Erythroblast (primary cell): ENCODE data around the gene EPN1.
A peak's percentile ranks its signal among the peaks of the same experiment; 100 is the strongest.
"Not testable (repeated sequence)": the region's sequence is repeated elsewhere in the genome, so short reads cannot be mapped to it uniquely, and the experiment has no call there.

Source experiments
- DNase-seq, 2 experiments: peaks; one replicate each; lab custom pipeline; 2025; lab: John Stamatoyannopoulos, UW
- GATA1 ChIP-seq: IDR thresholded peaks from 2 replicates; pipeline ENCODE4 v1.6.1; 2011; ENCODE audit warnings: low read depth, mild to moderate bottlenecking, control low read depth, low read length, moderate library complexity
- POLR2A ChIP-seq: IDR thresholded peaks from 2 replicates; pipeline ENCODE4 v1.6.1; 2011; ENCODE audit warnings: mild to moderate bottlenecking, low read length

The EPN1 gene

DNA sequence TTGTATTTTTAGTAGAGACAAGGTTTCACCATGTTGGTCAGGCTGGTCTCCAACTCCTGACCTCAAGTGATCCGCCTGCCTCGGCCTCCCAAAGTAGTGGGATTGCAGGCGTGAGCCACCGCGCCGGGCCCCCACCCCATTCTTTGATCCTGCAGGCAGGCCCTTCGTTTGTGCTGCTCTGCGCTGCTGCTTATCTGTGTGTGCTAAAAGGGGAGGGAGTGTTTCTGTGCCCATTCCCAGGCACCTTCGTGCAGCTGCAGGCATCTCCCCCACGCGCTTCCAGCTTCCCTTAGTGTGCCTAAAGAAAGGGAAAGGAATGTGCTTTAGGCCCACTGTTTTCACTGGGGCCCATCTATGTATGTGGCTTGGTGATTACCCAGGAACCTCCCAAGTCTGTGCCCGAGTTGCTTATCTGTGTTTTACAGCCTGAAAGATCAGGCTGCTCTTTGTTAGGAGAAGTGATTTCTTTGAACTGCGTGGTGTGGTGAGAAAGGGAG lies 27.2 kb downstream of the EPN1 start:
- no peak for TF ChIP-seq POLR2A
- TF ChIP-seq GATA1: peak; percentile 44
- peak; percentile 71 to 86 for DNase-seq

DNA sequence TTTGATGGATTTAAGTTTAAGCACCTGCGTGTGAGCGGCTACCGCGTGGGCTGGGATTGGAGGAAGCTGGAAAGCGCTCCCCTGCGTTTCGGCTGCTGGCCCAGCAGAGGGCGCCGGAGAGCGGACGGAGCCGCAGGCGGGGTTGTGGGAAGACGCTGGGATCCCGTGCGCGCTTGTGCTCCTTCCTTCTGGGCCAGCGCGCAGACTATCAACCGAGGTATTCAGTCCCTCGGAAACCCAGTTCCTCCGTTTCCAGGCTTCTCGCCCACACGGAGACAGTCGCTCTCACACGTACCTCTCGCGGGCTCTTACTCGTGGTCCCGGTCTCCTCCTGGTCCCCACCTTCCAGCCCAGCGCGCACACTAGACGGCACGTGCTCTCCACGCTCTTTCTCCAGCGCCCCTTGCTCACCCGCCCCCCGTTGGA lies 28.8 kb downstream of the EPN1 start:
- TF ChIP-seq POLR2A (no peak), GATA1 (no peak)
- DNase-seq: peak; percentile 45 to 64

DNA sequence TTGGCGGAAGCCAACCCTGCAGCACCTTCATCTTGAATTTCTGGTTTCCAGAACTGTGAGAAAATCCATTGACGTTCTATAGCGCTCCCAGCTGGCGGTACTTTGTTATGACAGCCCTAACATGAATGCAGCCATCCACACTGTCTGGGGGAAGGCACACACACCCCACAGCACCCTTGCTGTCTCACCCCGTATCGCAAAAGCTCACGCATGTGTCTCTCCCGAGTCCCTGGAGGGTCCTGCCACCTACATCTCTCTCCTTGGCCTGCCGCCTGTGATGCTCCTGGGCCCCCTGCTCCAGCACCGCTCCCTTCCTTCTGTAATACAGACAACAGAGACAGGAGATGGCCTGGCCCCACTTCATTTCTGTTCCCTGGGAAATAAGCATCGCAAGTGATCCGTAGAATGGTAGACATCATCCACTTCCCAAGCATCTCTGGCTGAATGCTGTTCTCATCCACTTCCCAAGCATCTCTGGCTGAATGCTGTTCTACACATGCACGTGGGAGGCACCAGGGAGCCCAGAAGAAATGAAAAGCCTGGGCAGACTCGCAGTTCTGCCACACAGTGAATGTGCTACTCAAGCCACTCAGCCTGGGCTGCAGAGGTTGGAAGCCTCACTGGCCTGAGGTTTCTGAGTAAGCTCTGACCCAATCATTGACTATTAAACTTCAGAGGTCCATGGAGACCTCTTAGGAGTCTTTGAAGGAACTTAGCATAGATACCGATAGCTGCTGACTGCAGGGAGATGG lies 29.6 kb downstream of the EPN1 start:
- TF ChIP-seq GATA1: no peak
- TF ChIP-seq POLR2A: no peak
- DNase-seq: peak; percentile 28 to 44

DNA sequence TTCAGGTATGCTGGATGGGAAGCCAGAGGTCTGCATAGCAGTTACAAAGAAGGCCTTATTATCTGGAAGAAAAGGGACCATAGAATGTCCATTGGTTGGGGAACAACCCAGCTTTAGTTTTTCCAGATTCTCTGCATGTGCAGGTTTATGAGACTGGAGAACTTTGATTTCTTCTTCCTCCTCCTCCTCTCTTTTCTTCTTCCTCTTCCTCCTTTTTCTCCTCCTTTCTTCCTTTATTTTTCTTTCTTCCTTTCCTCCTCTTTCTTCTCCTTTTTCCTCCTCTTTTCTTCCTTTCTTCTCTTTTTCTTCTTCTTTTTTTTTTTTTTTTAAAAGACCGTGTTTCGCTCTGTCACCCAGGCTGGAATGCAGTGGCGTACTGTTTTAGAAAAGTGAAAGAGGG lies 30.9 kb downstream of the EPN1 start:
- TF ChIP-seq GATA1: no peak
- TF ChIP-seq POLR2A: no peak
- no peak for DNase-seq

DNA sequence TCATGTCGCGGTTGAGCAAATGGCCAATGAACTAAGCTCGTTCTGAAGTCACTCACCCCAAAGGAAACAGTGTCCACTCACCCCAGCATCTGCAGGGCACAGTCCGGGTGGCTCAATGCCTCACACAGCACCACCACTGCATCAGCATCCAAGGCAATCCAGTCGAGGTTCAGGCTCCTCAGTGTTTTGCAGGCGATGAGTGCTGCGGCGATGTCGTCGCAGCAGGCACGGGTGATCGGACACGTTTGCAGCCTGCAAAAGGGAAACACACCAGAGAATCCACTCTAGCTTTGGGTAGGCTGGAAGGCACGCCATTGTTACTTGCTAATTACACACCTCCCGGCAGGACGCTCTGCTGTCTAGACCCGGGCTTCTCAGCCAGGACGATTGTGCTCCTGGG lies 36.7 kb downstream of the EPN1 start:
- no peak for DNase-seq
- no peak for TF ChIP-seq POLR2A
- no peak for TF ChIP-seq GATA1

DNA sequence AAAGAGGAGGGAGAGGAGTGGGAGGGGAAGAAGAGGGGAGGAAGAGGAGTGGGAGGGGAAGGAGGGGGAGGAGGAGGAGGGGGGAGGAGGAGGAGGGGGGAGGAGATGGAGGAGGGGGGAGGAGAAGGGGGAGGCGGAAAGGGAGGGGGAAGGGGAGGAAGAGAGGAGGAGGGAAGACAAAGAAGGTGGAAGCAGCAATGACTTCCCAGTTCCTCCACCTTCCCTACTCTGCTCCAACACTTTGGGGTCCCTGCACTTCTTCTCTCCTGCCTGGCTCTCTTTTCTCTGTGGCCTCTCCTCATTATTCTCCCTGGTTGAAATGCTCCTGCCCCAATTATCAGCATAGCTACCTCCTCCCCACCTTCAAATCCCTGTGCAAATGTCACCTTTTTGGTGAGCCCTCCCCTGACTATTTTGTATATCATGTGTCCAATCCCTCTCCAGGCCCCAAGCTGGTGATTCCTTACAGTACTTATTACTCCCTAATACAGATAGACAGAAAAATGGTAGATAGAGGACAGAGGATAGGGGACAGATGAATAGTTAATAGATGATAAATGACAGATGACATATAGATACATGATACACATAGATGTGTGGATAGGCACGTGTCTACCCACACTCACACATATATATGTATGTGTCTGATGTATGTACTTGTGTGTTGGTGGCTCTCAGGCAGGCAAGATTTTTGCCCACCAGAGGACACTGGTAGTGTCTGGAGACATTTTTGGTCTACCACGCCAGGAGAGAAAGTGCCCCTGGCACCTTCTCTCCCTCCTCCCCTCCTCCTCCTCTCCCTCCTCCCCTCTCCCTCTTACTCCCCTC lies 38.0 kb downstream of the EPN1 start:
- DNase-seq: no peak
- no peak for TF ChIP-seq GATA1
- TF ChIP-seq POLR2A: no peak

DNA sequence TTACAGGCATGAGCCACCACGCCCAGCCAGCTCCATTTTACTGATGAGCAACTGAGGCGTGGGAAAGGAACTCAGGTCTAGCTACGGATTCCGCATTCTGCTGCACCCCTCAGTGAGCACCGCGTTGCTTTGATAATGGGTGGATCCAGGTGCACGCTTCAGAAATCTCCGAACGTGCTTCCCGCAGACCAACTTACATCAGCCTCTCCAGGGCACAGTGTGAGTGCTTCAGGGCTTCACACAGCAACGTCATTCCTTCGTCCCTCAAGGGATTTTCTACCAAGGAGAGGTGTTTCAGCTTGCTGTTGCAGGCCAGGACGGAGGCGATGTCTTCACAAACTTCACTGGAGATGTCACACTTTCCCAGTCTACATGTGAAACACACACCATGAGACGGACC lies 41.5 kb downstream of the EPN1 start:
- TF ChIP-seq GATA1 (no peak), POLR2A (no peak)
- DNase-seq: no peak

DNA sequence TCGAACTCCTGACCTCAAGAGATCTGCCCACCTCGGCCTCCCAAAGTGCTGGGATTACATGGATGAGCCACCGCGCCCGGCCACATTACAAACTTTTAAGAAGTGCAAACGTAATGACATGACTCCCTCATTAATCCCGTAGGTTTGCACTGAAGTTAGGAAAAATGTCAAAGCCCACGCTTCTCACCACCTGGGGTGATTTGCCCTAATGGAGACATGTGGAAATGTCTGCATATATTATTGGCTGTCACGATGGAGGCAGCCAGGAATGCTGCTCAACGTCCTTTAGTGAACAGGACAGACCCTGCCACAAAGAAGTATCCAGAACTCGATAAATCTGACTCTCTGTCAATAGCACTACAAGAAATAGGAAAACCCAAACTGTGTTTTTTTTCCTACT lies 42.2 kb downstream of the EPN1 start:
- no peak for TF ChIP-seq POLR2A
- TF ChIP-seq GATA1: no peak
- no peak for DNase-seq

DNA sequence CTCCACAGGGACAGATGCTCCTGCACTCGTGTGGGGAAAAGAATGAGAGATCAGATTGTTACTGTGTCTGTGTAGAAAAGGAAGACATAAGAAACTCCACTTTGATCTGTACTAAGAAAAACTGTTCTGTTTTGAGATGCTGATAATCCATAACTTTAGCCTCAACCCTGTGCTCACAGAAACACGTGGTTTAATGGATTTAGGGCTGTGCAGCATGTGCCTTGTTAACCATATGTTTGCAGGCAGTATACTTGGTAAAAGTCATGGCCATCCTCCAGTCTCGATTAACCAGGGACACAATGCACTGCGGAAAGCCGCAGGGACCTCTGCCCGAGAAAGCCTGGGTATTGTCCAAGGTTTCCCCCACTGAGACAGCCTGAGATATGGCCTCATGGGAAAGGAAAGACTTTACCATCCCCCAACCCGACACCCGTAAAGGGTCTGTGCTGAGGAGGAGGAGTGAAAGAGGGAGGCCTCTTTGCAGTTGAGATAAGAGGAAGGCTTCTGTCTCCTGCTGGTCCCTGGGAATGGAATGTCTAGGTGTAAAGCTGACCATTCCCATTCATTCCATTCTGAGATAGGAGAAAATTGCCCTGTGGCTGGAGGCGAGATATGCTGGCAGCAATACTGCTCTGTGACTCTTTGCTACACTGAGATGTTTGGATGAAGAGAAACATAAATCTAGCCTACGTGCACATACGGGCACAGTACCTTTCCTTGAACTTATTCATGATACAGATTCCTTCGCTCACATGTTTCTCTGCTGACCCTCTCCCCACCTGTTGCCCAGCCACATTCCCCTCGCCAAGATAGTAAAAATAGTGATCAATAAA lies 43.1 kb downstream of the EPN1 start:
- not testable (repeated sequence) for DNase-seq

DNA sequence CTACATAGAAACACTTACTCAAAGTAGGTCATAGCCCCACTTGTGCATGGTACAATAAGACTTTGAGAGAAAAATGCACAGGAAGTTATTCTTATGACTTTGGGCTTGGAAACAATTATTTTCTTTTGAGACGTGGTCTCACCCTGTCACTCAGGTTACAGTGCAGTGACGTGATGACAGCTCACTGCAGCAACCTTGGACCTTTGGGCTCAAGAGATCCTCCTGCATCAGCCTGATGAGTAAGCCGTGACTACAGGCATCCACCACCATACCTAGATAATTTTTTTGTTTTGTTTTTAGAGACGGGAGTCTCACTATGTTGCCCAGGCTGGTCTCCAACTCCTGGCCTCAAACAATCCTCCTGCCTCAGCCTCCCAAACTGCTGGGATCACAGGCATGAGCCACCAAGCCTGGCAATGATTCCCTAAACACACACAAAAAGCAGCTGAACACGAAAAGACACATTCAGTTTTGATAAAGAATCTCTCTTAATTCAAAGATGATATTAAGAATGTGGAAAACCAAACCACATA lies 45.3 kb downstream of the EPN1 start:
- TF ChIP-seq POLR2A (no peak), GATA1 (no peak)
- no peak for DNase-seq

DNA sequence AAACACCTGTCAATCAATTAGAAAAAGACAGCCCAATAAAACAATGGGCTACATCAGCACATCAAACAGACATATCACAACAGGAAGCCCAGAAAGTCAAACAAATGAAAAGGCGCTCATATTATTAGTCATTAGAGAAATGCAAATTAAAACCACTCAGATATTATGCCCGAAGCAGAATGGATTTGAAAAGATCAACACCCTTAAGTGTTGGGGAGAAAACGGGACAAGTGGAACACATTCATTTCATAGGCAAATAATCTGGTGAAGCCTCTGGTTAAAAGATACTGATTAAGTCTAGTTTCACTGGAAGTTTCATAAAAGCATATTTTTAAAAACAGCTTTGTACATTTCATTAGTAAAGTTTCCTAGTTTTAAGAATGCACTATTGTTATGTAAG lies 45.8 kb downstream of the EPN1 start:
- no peak for DNase-seq
- TF ChIP-seq GATA1 (no peak), POLR2A (no peak)

DNA sequence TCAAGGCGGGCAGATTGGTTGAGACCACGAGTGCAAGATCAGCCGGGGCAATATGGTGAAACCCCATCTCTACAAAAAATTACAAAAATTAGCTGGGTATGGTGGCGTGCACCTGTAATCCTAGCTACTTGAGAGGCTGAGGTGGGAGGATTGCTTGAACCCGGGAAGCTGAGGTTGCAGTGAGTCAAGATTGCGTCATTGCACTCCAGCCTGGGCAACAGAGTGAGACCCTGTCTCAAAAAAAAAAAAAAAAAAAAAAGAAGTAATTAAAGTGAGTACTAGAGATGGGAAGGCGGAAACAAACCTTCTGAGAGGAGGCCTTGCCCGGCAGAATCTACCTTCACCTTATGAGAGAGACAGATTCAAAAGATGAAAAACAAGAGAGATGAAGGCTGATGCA lies 48.5 kb downstream of the EPN1 start:
- TF ChIP-seq POLR2A: no peak
- DNase-seq: no peak

DNA sequence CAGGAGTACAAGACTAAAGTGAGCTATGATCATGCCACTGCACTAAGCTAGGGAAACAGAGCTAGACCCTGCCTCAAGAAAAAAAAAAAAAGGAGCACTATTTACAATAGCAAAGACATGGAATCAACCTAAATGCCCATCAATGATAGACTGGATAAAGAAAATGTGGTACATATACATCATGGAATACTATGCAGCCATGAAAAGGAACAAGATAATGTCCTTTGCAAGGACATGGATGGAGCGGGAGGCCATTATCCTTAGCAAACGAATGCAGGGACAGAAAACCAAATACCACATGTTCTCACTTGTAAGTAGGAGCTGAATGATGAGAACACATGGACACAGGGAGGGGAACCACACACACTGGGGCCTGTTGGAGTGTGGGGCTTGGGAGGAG lies 55.4 kb downstream of the EPN1 start:
- DNase-seq: not testable (repeated sequence)
